ENCODE results near the gene SH3RF2.
A peak's percentile ranks its signal among the peaks of the same experiment; 100 is the strongest.

SH3RF2 gene

DNA sequence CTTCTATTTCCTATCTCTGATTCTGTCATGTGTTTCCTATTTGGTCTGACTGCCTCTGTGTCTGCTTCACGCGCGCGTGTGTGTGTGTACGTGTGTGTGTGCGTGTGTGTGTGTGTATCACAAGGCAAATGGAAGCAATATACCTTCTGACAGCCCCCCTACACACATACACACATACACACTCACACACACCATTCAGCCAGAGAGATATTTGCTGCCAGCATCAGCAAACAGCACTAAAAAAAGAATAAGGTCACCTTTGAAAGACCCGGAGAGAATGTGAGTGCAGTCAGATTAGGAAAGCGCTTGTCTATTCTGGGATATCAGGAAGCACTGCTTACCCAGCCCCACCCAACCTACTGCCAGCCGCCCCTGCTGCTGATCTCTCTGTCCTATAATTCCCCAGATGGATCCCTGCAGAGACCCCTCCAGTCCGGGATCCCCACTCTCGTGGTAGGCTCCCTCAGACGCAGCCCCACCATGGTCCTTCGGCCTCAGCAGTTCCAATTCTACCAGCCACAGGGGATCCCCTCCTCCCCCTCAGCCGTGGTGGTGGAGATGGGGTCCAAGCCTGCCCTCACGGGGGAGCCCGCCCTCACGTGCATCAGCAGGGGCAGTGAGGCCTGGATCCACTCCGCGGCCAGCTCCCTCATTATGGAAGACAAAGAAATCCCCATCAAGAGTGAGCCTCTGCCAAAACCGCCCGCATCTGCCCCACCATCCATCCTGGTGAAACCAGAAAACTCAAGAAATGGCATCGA, 123.3 kb downstream of the SH3RF2 start:
- DNase-seq, result no peak
- in situ Hi-C loops (cut with MboI; ENCODE audit: low pct_unique_long_range_greater_than_20kb, low sequenced_read_pairs), result no loop called here

GRCh38 chr5:146060221-146060585, 123.8 kb downstream of the SH3RF2 start:
- DNase-seq, result no peak
- in situ Hi-C loops (cut with MboI; ENCODE audit: low pct_unique_long_range_greater_than_20kb, low sequenced_read_pairs), result no loop called here

DNA sequence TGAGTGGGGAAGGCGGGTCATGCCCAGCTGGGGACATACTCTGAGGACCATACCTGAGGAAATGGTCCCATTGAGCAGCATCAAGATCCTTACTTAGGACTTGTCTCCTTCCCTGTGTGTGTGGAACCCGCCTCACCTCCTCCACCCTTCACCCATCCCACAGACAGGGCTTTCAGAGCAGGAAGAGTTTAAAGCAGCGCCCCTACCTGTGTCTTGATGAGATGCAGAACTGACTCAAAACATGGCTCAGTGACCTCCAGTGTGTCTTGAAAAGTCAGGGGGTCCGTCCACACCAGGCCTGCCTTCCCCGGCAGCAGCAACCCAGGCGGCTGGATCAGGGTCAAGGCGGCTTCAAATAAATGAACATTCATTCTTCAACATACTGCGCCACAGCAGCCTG, 130.6 kb downstream of the SH3RF2 start:
- no peak for DNase-seq
- in situ Hi-C loops (cut with MboI; ENCODE audit: low pct_unique_long_range_greater_than_20kb, low sequenced_read_pairs), result no loop called here

DNA sequence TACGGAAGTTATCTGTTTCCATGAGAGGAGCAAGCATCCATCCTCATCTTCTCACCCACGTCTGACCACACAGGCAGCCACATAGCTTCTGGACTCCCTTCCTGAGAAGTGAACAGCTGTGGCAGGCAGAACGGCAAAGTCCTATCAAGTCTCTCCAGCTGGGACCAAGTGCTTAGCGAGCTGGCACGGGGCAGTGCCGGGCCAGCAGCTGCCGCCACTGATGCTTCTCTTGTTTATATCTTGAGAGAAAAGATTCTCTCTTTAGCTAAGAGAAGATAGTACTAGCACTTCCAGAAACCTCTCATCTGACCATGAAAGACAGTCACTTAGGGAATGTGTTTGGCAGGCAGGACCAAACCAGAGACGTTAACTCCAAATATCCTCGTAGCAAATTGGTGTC, 131.8 kb downstream of the SH3RF2 start:
- in situ Hi-C loops (cut with MboI; ENCODE audit: low pct_unique_long_range_greater_than_20kb, low sequenced_read_pairs), result no loop called here

DNA sequence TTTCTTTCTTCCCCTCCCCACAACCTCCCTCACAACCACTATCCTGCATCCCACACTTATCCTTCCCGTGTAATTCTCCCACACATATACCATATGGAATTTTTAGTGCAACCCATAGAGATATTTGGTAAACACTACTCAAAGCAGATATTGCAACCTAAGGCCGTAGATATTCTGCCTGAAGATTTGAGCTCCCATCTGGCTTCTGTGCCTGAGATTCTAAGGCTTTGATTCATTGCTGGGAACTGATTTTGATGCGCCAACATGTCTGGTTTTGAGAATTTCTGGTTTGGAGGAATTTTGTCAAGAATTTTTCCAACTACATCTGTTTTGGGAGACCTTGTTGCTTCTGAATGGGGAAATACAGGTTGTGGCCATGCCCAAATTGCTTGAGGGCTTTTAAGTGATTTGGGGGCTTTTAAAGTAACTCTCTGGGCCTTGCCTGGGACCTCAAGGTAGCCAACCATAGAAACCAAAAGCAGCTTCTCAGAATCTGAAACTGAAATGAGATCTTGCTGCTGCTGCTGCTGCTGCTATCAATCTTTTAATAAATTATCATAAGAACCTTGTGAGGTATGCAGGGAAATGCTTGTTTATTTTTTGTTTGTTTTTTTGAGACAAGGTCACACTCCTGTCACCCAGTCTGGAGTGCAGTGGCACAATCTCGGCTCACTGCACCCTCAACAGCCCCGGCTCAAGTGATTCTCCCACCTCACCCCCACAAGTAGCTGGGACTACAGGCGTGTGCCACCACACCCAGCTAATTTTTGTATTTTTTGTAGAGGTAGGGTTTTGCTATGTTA, 132.8 kb downstream of the SH3RF2 start:
- no peak for DNase-seq
- in situ Hi-C loops (cut with MboI; ENCODE audit: low pct_unique_long_range_greater_than_20kb, low sequenced_read_pairs), result no loop called here

More for the DNA sequence above, 131.8 kb downstream of the SH3RF2 start:
- no peak for DNase-seq

DNA sequence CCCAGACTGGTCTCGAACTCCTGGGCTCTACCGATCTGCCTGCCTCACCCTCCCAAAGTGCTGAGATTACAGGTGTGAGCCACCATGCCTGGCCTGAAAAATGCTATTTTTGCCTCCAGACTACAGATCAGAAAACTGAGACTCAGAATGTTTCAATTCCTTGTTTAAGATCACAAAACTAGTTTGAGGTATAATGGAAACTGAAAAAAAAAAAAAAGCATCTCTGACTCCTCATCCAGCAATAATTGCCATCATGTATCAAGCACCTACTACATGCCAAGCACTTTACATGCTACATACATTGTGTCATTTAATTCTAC, 133.4 kb downstream of the SH3RF2 start:
- DNase-seq, result no peak
- in situ Hi-C loops (cut with MboI; ENCODE audit: low pct_unique_long_range_greater_than_20kb, low sequenced_read_pairs), result no loop called here

- in situ Hi-C loops (cut with MboI; ENCODE audit: low pct_unique_long_range_greater_than_20kb, low sequenced_read_pairs), result no loop called here
- DNase-seq, result no peak
Observed at GRCh38 chr5:146070746-146071145, 134.4 kb downstream of the SH3RF2 start.

GRCh38 chr5:146071171-146071570, 134.8 kb downstream of the SH3RF2 start:
- DNase-seq, result no peak
- in situ Hi-C loops (cut with MboI; ENCODE audit: low pct_unique_long_range_greater_than_20kb, low sequenced_read_pairs), result no loop called here

GRCh38 chr5:146072595-146072994, 136.2 kb downstream of the SH3RF2 start:
- no peak for DNase-seq
- in situ Hi-C loops (cut with MboI; ENCODE audit: low pct_unique_long_range_greater_than_20kb, low sequenced_read_pairs), result no loop called here

DNA sequence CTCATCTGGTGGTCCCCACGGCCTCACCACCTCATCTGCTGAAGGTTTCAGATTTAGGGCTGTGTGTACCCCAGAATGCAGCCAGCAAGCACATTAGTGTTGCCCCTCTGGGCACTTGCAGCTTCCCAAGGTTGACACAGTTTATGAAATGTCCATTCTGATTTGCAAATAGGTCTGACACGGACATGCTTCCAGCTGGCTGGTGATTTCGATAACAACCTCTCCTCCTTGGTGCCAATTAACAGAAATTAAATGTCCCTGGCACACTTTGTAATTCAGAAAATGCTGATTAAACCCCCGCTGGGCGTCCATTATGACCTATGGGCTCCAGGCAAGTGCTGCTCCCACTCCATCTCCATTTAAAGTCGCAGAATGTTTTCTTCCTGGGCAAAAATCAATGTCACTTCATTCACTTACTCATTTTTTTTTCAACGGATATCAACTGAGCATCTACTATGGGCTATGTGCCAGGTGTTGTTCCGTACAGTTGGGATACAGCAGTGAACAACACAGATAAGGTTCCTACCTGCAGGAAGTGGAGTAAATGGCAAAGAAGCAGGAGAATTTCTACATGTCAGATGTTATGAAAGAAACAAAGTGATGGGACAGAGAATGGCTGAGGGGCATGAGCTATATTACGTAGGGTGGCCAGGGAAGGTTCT, 137.0 kb downstream of the SH3RF2 start:
- DNase-seq, result no peak
- in situ Hi-C loops (cut with MboI; ENCODE audit: low pct_unique_long_range_greater_than_20kb, low sequenced_read_pairs), result no loop called here

DNA sequence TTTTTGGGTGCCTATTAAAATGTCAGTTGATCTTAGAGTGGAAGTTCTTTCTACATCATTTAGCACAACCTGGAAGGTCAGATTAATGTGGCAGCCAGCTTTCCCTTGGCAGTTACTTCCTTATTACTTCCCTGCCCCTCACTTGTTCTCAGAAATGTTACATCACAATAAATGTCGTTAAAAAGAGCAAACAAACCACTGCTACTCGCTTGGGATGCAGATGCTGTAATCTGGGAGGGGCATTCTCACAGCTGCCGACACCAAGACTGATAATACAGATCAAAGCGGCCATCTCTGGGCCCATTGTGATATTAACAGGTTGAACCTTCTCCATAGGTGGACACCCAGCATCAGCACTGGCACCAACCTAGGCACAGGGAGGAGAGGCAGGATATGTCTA, 139.7 kb downstream of the SH3RF2 start:
- in situ Hi-C loops (cut with MboI; ENCODE audit: low pct_unique_long_range_greater_than_20kb, low sequenced_read_pairs), result no loop called here
- peak; percentile 85 for DNase-seq

DNA sequence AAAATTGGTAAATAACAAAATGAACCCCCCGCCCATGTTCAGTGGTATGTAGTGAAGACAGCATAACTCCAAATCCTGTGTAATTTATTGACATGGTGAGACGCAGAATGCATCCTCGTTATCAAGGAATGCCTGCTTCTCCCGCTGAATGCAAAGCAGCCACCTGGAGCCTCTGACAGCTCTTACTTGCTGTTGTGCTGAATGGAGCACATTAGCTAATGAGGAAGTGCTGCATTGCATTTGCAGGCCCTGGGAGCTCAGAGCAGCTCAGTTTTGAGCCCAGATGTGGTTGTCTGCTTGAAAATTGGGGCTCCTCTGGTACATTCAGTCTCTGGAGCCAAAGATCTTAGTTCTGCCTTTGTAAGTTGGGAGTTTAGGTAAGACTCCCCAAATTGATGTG, 140.1 kb downstream of the SH3RF2 start:
- in situ Hi-C loops (cut with MboI; ENCODE audit: low pct_unique_long_range_greater_than_20kb, low sequenced_read_pairs), result no loop called here
- DNase-seq, result peak; percentile 29

GRCh38 chr5:146078566-146078965, 142.2 kb downstream of the SH3RF2 start:
- in situ Hi-C loops (cut with MboI; ENCODE audit: low pct_unique_long_range_greater_than_20kb, low sequenced_read_pairs), result no loop called here
- DNase-seq, result no peak

GRCh38 chr5:146079695-146080373, 143.5 kb downstream of the SH3RF2 start:
- in situ Hi-C loops (cut with MboI; ENCODE audit: low pct_unique_long_range_greater_than_20kb, low sequenced_read_pairs), result no loop called here
- peak; percentile 80 for DNase-seq

DNA sequence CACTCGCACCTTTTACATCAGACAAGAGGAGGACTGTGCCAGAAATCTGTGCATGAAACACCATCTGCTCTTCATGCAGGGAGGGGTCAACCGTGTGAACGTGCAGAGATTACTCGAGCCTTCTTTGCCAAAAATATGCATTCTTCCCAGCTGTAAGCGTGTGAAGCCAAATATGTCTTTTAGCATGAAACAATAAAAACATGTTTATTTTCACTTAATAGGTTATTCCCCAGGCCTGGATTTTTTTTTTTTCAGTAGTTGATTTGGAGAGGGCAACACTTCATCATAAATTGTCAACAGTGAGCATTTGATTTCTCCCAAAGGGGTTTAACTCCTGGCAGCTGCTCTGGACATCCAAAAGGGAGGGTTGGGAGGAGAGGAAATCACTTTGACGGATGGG, 145.2 kb downstream of the SH3RF2 start:
- no peak for DNase-seq
- in situ Hi-C loops (cut with MboI; ENCODE audit: low pct_unique_long_range_greater_than_20kb, low sequenced_read_pairs), result no loop called here

- in situ Hi-C loops (cut with MboI; ENCODE audit: low pct_unique_long_range_greater_than_20kb, low sequenced_read_pairs), result no loop called here
- no peak for DNase-seq
Observed at GRCh38 chr5:146082798-146083197, 146.4 kb downstream of the SH3RF2 start.

DNA sequence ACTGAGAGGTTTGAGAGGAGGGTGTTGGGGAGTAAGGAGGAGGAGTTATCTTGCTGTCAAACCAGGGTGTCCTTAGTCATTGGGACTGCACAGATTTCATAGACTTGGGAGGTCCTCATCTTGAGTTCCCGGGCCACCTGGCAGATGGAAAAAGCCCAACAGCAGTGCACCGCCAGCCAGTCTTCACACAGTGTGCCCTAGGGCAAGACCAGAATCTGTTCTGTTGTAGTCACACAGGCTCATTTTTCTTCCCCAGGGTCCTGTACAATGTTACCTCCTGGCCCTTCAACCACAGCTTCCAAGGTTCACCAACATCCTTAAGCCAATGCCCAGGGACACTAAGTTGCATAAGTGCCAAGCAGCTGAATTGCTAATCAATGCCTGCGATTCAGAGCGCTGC, 148.0 kb downstream of the SH3RF2 start:
- in situ Hi-C loops (cut with MboI; ENCODE audit: low pct_unique_long_range_greater_than_20kb, low sequenced_read_pairs), result no loop called here
- no peak for DNase-seq

GRCh38 chr5:146088098-146088497, 151.7 kb downstream of the SH3RF2 start:
- DNase-seq, result no peak
- in situ Hi-C loops (cut with MboI; ENCODE audit: low pct_unique_long_range_greater_than_20kb, low sequenced_read_pairs), result no loop called here

- in situ Hi-C loops (cut with MboI; ENCODE audit: low pct_unique_long_range_greater_than_20kb, low sequenced_read_pairs), result no loop called here
- DNase-seq, result no peak
Observed at GRCh38 chr5:146089287-146089686, 152.9 kb downstream of the SH3RF2 start.

GRCh38 chr5:146091881-146092280, 155.5 kb downstream of the SH3RF2 start:
- no peak for DNase-seq
- in situ Hi-C loops (cut with MboI; ENCODE audit: low pct_unique_long_range_greater_than_20kb, low sequenced_read_pairs), result no loop called here
